ENCODE results near the gene PEX14.

The PEX14 gene

DNA sequence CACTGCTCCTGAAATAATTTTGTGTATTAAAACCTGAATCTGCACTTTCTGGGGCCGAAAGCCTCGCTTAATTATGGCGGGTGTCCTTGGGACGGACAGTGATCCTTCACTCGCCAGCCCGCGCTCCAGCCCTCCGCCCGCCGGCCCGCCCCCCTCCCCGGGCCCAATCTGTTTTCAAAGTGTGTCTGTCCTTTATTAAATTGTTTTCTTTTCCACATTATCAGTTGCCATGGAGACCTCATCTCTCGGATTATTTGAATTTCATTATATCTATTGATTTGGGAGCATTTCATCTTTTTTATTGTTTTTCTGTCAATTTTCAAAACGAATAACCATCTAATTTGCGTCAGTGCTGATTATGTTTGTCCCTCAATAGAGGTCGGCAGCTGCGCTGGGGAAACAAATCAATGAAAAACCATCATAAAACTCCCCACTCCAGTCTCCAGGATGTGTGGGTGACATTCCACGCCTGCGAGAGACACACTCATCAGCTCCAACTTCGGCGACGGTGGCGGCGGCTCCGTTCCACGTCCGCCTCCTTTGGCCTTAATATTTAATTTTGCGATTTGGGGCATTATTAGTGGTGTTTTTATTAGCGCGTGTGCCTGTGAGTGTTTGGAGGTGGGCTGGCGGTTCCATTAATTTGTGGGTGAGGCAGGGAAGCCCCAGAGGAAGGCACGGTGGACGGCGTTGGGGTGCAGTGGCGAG lies 197.7 kb downstream of the PEX14 start:
- Histone ChIP-seq H3K27me3 (no peaks in the 10 kb centered on the region), H3K9me3 (no peaks in the 10 kb centered on the region), H3K4me3 (ENCODE audit: low read depth, low read length) (no peak overlapping the region), H3K4me1 (no peaks in the 10 kb centered on the region; the same call in 1 of the 2 replicates), H3K36me3 (no peaks in the 10 kb centered on the region)
- DNase-seq, result no peak
- TF ChIP-seq, protein P1, sequence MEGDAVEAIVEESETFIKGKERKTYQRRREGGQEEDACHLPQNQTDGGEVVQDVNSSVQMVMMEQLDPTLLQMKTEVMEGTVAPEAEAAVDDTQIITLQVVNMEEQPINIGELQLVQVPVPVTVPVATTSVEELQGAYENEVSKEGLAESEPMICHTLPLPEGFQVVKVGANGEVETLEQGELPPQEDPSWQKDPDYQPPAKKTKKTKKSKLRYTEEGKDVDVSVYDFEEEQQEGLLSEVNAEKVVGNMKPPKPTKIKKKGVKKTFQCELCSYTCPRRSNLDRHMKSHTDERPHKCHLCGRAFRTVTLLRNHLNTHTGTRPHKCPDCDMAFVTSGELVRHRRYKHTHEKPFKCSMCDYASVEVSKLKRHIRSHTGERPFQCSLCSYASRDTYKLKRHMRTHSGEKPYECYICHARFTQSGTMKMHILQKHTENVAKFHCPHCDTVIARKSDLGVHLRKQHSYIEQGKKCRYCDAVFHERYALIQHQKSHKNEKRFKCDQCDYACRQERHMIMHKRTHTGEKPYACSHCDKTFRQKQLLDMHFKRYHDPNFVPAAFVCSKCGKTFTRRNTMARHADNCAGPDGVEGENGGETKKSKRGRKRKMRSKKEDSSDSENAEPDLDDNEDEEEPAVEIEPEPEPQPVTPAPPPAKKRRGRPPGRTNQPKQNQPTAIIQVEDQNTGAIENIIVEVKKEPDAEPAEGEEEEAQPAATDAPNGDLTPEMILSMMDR (IDR thresholded peaks at IDR 0.05; ENCODE audit: low read depth, low read length), result no peak

DNA sequence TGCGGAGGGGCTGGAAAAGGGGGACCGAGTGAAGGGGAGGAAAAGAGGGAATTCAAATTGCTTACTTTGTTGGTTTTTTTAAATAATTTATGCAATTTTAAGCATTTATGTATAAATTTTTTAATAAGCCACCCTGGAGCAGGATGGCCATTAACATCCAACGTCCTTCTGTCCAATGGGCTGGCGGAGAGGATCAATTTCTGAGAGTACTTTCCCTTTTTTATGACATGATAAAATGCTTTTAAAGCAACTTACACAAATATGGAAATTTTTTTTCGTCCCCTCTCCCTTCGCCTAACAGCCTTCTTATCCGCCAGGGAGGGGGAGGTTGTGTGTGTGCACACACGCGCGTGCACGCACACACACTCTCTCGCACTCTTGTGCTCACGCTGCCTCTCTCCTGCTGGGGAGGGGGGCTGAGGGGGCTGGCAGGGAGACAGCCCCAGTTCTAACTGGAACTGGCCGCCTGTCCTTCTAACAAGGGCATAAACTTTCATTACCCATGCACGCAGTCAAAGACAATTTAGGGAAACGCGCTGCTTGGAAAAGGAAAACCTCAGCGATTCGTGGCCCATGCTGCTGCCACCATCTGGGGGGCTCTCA lies 198.5 kb downstream of the PEX14 start:
- Histone ChIP-seq H3K27me3 (no peaks in the 10 kb centered on the region), H3K9me3 (no peaks in the 10 kb centered on the region), H3K4me3 (ENCODE audit: low read depth, low read length) (no peak overlapping the region), H3K4me1 (peaks cover 5% of the 10 kb centered on the region), H3K36me3 (no peaks in the 10 kb centered on the region)
- TF ChIP-seq, protein P1 (IDR thresholded peaks at IDR 0.05; ENCODE audit: low read depth, low read length), result no peak
- no peak for DNase-seq

DNA sequence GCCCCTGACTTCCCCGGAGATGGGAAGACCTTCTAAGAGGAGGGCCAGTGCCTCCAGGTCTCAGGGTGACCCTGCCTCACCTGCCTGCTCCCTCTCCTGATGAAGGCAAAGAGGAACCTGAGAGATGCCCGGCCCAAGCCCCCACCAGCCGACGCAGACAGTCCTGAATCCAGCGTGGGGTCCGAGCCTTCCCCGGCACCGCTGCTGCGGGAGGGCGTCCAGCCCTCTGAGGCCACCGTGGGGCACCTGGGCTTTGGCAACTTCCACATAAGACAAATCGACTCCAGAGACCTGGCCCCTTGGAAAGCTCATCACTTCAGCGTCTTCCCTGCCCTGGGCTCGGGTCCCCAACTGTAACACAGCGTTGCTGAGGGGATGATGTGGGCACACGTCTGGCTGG lies 199.5 kb downstream of the PEX14 start:
- peaks cover 11% of the 10 kb centered on the region for H3K4me1 ChIP-seq
- TF ChIP-seq, protein P1 (IDR thresholded peaks at IDR 0.05; ENCODE audit: low read depth, low read length), result no peak
- no peaks in the 10 kb centered on the region for H3K27me3 ChIP-seq

DNA sequence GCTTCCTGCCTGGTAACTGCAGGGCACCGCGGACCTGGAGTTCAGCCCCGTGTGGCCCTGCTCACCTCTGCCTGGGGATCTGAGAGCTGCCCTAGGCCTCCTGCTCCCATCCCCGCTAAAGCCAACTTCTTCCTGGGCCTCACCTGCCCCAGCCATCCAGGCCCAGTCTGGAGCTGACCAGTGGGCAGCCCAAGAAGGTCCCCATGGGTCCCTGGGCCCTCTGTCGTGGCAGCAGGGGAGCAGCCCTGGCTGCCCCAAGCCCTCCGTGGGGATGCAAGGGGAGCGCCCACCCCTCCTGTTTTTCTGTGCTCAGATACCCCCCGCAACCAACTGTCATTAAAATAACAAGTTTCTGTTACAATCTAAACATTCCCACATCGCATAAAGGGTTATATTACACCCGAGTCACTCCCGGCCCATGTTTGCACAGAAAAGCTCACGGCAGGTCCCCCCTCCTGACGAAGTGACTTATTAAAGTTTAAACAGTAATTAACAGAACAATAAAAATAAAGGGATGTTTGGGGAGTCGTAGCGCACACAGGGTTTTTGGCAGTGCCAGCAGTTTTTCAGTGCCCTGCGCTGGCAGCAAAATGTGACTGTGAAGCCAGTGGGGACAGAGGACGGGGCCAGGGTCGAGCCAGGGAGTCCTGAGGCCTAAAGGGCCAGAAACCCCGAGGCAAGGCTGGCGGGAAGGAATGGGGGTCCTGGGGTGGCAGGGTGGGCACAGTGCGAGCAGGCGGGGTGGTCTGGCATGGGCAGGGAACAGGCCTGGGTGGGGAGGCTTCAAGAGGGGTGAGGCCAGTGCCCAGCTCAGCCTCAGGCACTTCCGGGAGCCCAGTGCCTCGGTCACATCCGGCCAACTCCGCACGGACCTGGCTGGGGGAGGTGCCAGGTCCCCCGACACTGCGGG lies 200.2 kb downstream of the PEX14 start:
- no peaks in the 10 kb centered on the region for H3K9me3 ChIP-seq
- peaks cover 13% of the 10 kb centered on the region for H3K4me1 ChIP-seq
- no peaks in the 10 kb centered on the region for H3K36me3 ChIP-seq
- DNase-seq, result no peak
- TF ChIP-seq, protein P1 (IDR thresholded peaks at IDR 0.05; ENCODE audit: low read depth, low read length), result no peak
- no peaks in the 10 kb centered on the region for H3K27me3 ChIP-seq
- H3K4me3 ChIP-seq (ENCODE audit: low read depth, low read length), result no peak overlapping the region

More for the DNA sequence above, 199.5 kb downstream of the PEX14 start:
- Histone ChIP-seq H3K4me3 (ENCODE audit: low read depth, low read length) (no peak overlapping the region), H3K9me3 (no peaks in the 10 kb centered on the region), H3K36me3 (no peaks in the 10 kb centered on the region)
- no peak for DNase-seq

DNA sequence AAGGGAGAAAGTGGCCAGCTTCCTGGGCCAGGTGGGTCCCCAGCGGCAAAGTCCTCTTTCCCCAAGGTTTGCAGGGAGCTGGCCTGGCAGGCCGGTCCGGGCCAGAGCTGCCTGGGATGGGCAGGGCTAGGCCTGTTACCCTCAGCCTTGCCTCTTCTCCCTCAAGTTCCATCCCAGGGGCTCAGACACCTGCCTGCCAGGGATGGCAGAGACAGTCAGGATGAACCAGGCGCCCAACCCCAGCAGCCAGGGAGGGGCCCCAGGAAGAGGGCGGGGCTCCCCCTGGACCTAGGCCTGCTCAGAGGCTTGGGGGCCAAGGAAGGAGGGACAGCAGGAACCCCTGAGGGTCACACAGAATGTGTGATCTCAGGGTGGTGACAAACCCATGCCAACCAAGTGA lies 201.1 kb downstream of the PEX14 start:
- DNase-seq, result no peak
- no peaks in the 10 kb centered on the region for H3K36me3 ChIP-seq
- no peaks in the 10 kb centered on the region for H3K27me3 ChIP-seq
- H3K9me3 ChIP-seq, result no peaks in the 10 kb centered on the region
- TF ChIP-seq, protein P1 (IDR thresholded peaks at IDR 0.05; ENCODE audit: low read depth, low read length), result no peak
- no peak overlapping the region for H3K4me3 ChIP-seq (ENCODE audit: low read depth, low read length)
- H3K4me1 ChIP-seq, result peaks cover 13% of the 10 kb centered on the region
